HG03565 (cell line): ENCODE measurements around the gene SCUBE1.
"Not testable (repeated sequence)": the region's sequence is repeated elsewhere in the genome, so short reads cannot be mapped to it uniquely, and the experiment has no call there.

Experiments used
- ATAC-seq: cut with Tn5 transposase; IDR thresholded peaks from one replicate; pipeline ENCODE4 v1.9.1; 2021; ENCODE audit warnings: mild to moderate bottlenecking, moderate library complexity; ENCODE audit not compliant: unreplicated experiment

The SCUBE1 gene

DNA sequence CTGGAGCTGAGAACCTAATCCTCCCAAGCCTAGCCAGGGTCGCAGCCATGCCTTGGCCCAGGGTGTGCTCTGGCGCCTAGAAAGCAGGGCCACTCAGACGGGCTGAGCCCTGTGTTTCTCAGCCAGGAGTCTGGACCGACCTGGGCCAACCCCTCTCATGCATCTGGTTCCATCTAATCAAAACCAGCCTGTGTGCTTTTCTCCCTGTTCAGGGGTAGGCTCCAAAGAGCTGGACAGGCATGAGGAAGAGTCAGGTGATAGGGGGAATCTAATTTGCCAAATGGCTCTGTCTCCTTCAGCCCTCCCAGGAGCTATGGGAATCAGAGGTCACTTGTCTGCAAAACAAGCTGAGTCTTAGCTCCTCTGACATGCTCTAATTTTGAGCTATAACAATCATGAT lies 55.7 kb downstream of the SCUBE1 start:
- no peak for ATAC-seq

- no peak for ATAC-seq
These were observed 61.8 kb downstream of the SCUBE1 start for GRCh38 chr22:43281394-43281793.

DNA sequence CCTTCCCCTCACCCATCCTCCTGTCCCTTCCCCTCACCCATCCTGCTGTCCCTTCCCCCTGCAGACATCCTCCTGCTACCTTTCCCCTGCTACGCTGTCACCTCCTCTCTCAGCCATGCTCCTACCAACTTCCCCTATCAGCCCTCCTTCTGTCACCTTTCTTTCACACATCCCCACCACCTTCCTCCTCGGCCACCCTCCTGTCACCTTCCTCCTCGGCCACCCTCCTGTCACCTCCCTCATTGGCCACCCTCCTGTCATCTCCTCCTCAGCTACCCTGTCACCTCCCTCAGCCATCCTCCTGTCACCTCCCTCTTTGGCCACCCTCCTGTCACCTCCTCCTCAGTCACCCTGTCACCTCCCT lies 62.7 kb downstream of the SCUBE1 start:
- not testable (repeated sequence) for ATAC-seq

GRCh38 chr22:43279867-43280522 lies 63.2 kb downstream of the SCUBE1 start:
- ATAC-seq = no peak

DNA sequence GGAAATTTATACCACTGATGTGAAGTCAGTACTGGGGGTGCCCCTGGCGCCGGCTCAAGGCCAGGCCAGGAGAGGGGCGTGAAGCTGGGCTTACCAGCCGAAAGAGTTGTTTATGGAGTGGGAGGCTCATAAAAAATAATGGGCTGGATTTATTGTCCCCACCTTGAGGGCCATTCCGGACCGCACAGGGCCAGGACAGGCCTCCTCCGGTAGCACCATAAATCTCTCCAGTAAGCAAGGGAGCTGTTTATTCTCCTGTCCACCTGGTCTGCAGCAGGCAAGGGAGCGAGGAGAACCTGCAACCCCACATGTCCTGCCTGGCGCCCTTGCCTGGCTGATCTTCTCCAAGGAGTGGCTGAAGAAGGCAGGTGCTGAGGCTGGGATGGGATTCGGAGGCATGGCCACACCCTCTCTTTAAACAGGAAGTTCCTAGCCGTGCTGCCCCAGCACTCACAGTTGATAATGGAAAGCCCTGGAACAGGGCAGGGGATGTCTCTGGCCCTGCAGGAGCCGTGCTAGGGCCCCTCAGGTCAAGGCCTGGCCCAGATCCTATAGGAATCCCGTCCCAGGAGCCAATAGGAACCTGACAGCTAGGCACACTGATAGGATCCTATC lies 65.1 kb downstream of the SCUBE1 start:
- ATAC-seq = no peak

GRCh38 chr22:43277091-43277490 lies 66.1 kb downstream of the SCUBE1 start:
- ATAC-seq = no peak

DNA sequence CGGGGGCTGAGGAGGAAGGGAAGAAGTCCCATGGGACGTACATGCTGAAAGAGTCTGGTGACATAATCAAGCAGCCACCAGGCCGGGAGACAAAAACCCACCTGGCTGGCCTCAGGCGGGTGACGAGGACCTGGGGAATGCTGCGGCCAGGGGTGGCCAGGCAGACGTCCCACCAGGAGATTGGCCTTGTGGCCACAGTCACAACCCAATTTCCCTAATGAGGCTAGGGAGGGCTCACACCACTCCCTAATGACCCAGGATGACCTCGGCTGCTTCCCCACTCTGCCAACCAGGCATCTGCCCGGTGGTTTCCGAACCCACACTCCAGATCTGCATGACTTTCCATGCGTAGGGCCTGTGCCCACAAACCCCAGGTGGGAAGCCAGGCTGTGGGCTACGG lies 66.9 kb downstream of the SCUBE1 start:
- no peak for ATAC-seq

GRCh38 chr22:43275545-43276317 lies 67.4 kb downstream of the SCUBE1 start:
- no peak for ATAC-seq

DNA sequence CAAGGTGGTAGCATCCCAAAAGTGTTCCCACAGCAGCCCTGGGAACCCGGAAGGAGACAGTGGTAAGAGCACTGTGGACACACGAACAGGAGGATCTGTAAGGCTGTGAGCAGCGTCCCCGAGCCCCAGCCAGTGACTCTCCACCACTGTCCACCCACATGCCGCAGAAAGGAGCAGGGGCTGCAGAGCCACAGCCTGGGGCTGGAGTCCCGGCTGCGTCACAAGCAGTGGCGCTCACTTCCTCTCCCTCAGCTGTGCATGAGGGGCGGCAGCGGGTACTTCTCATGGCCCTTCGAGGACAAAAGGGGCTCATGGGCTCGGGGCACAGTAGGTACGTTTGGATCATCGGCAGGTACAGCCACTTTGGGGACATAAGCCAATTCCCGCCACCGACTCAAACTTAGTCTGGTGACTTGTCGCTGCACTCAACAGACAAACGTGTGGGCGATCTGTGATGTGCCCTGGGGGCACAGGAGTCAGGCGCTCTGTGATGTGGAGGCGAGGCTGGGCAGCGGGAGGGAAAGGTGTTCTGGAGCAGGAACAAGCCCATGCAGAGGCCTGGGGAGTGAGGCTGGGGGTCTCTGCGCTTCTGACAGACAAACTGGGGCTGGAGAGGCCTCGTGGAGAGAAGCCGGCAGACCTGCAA lies 68.5 kb downstream of the SCUBE1 start:
- no peak for ATAC-seq

GRCh38 chr22:43273902-43274484 lies 69.2 kb downstream of the SCUBE1 start:
- no peak for ATAC-seq

- no peak for ATAC-seq
These were observed 70.3 kb downstream of the SCUBE1 start for GRCh38 chr22:43272869-43273318.

GRCh38 chr22:43272301-43272700 lies 70.9 kb downstream of the SCUBE1 start:
- no peak for ATAC-seq

DNA sequence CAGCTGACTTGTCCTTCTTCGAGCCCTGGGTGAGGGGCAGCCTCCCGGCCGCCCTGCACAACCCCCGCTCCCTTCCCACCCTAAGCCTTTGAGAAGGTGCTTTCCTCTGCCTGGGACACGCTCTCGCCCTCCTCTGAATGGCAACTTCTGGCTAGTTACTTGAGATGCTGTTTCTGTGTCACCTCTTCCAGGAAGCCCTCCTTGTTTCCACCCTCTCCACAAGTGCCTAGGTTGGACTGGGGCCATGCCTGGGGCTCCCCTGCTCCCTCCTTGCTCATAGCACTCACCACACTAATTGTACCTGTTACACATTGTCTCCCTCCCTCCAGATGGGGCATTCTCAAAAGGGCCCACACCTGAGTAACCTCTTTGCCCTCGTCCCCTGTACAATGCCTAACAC lies 72.2 kb downstream of the SCUBE1 start:
- no peak for ATAC-seq

DNA sequence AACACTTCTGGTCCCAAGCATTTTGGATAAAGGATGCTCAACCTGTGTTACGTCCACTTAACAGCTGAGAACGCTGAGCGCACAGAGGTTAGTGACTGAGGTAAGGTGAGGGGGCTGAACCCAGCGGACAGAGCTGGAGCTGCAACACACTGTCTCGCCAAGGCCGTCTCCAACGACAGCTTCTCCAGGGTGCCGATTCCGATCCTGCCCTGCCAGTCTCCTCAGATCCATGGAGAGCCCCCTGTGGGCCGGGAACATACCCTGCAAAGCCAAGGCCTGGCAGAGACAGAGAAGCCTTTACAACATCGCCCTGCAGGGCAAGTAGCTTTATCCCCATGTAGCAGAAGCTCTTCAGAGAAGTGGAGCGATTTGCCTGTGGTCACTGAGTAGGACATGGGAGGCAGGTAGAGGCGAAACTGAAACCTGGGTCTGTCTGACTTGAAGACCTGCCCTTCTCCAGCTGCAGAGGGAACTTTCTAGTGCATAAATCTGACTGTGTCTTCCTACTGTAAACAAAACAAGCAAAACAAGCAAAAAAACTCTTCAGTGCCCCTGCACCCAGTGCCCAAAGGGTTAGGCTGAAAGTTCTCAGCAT lies 72.8 kb downstream of the SCUBE1 start:
- ATAC-seq = no peak

- ATAC-seq = no peak
These were observed 73.5 kb downstream of the SCUBE1 start for GRCh38 chr22:43269646-43270045.

DNA sequence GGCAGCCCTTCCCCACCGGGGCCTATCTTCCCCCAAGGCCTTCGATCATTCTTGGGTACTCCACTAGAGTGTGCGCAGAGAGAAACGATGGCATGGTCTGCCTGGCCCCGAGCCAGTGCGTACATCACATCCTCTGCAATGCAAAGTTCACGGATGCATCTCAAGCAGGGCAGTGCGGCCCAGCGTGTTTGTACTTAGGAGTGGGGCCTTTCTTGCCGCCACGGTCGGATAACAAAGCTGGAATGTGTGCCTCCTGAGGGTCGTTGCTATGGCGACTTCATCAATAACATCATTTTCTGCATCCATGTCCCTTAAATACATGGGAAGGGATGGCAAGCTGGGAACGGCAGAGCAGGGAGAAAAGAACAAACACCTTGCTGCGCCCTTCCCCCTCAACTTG lies 73.9 kb downstream of the SCUBE1 start:
- no peak for ATAC-seq

DNA sequence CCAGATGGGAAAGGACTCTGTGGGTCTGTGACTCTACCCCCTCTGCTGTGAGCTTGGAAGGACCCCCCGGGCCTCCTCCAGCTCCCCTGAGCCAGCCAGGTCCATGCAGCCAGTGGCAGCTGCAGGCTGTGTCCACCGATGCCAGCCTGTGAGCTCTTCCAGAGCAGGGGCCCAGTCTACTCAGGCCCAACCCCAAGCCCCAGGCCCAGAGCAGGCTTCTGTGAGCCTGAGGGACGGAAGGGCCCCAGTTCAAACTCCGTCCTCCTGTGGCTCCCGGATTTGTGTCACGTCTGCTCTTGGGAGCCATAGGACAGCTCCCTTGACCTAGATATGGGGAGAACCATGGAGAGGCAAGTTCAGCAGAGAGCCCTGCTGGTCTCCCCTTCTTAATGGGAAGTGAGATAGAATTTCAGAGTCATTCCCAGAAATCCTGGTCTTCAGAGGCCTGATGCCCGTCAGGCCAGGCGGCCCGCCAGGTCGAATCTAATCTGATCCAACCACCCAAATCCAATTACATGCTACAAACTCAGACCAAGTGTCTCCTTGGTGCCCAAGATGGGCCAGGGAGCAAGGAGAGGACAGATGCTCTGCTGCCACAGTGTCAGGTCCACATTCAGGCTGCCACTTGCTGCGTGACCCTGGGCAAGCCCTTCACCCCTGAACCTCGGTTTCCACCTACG lies 75.1 kb downstream of the SCUBE1 start:
- no peak for ATAC-seq

DNA sequence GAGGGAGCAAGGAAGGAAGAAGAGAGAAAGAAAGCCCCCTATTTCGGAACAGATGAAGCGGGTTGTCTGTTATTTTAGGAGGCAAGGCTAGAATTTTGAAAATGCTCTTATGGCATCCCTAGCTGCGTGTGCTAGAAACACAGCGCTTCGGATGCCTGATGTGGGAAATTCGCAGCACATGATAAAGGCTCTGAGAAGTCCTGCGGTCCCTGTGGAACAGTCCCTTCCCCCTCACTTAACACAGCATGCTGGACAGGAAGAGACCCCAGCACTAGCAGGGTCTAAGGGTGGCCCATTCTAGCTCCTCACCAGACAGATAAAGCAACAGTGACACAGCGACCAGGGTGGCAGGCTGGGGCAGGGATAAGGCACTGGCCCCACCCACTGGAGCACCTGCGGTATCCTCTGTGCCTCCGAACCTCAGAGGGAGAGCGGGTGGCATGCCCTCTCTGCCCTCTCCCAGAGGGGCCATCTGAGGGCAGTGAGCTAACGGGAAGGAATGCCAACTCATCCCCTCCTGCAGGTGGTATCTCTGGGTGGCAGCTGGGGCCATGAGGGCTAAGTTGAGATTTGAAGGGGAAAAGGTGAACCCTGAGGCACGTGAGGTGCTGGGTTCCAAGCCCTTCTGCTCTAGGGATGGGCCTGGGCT lies 75.7 kb downstream of the SCUBE1 start:
- no peak for ATAC-seq

DNA sequence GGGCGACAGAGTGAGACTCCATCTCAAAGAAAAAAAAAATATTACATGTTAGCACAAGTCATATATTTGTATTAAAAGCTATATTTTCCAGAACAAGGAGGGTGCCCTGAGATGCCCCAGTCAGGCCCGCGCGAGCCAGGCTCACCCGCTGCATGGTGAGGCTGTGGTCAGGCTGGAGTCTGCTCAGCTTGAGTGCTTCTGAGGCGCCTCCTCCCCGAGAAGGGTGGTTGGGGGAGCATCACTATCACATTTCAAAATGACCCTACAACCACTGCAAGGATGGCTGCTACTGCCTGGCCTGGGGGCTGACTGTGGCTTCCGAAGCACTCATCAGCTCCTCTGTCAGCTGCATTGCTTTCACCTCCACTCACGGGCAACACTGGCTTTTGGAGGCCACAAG lies 77.1 kb downstream of the SCUBE1 start:
- no peak for ATAC-seq
